Neural progenitor cell (in vitro differentiated cells): Measurements from ENCODE around the gene NDUFS4. TPM values are rescaled to one million over a fixed set of nuclear protein-coding genes. Genes with fewer than 3 reads are reported as not detected.
"Not testable (repeated sequence)": the region's sequence is repeated elsewhere in the genome, so short reads cannot be mapped to it uniquely, and the experiment has no call there.

Experiments used
- DNase-seq: peaks from one replicate; pipeline ENCODE4 v3.0.0-alpha.2; 2016; ENCODE audit warnings: low spot score
- H2AFZ ChIP-seq: fragments of 200-600 bp; sonication (generic); replicated peaks from 2 replicates; pipeline ENCODE4 v1.6.1; 2016; ENCODE audit warnings: antibody characterized with exemption
- H3F3A ChIP-seq: fragments of 200-600 bp; sonication (generic); 2 replicates; pipeline ENCODE4 v1.6.1; 2016; ENCODE audit warnings: antibody characterized with exemption, low read depth
- H3K27ac ChIP-seq: fragments of 200-600 bp; sonication (generic); 2 replicates; pipeline ENCODE4 v1.5.1; 2016; ENCODE audit warnings: mild to moderate bottlenecking
- H3K27me3 ChIP-seq: fragments of 200-600 bp; sonication (generic); 2 replicates; pipeline ENCODE4 v1.6.1; 2016; ENCODE audit warnings: mild to moderate bottlenecking, moderate library complexity
- H3K36me3 ChIP-seq: fragments of 200-600 bp; sonication (generic); 2 replicates; pipeline ENCODE4 v1.5.1; 2016
- H3K4me1 ChIP-seq: fragments of 200-600 bp; sonication (generic); 2 replicates; pipeline ENCODE4 v1.6.1; 2016; ENCODE audit warnings: mixed run types
- H3K4me2 ChIP-seq: fragments of 200-600 bp; sonication (generic); 2 replicates; pipeline ENCODE4 v1.6.1; 2016
- H3K4me3 ChIP-seq: fragments of 200-600 bp; sonication (generic); 2 replicates; pipeline ENCODE4 v1.5.1; 2016
- H3K79me2 ChIP-seq: fragments of 200-600 bp; sonication (generic); 2 replicates; pipeline ENCODE4 v1.6.1; 2016; ENCODE audit warnings: low read depth
- H3K9ac ChIP-seq: fragments of 200-600 bp; sonication (generic); 2 replicates; pipeline ENCODE4 v1.6.1; 2016
- H3K9me3 ChIP-seq: fragments of 200-600 bp; sonication (generic); 2 replicates; pipeline ENCODE4 v1.5.1; 2016; ENCODE audit warnings: low read depth
- H4K20me1 ChIP-seq: fragments of 200-600 bp; sonication (generic); 2 replicates; pipeline ENCODE4 v1.6.1; 2016; ENCODE audit warnings: low read depth
- H3K27ac Mint-ChIP-seq: 3 replicates; pipeline ENCODE4 v1.8.0; 2021; ENCODE audit warnings: mixed read lengths
- H3K27me3 Mint-ChIP-seq: 2 replicates; pipeline ENCODE4 v1.8.0; 2022; ENCODE audit warnings: low read depth, mild to moderate bottlenecking, inconsistent platforms, moderate library complexity, mixed read lengths; ENCODE audit not compliant: insufficient read depth
- H3K36me3 Mint-ChIP-seq: 3 replicates; pipeline ENCODE4 v1.8.0; 2021; ENCODE audit warnings: mixed read lengths
- H3K4me1 Mint-ChIP-seq: 3 replicates; pipeline ENCODE4 v1.8.0; 2021; ENCODE audit warnings: mixed read lengths
- H3K4me3 Mint-ChIP-seq: 3 replicates; pipeline ENCODE4 v1.8.0; 2021; ENCODE audit warnings: mild to moderate bottlenecking, moderate library complexity, mixed read lengths
- H3K9me3 Mint-ChIP-seq: 3 replicates; pipeline ENCODE4 v1.8.0; 2020; ENCODE audit warnings: mixed read lengths
- EZH2 ChIP-seq: fragments of 200-600 bp; sonication (generic); IDR thresholded peaks from 2 replicates; pipeline ENCODE4 v1.6.1; 2017; ENCODE audit warnings: antibody characterized with exemption, mild to moderate bottlenecking, moderate library complexity
- EZH2phosphoT487 ChIP-seq: fragments of 200-600 bp; sonication (generic); IDR thresholded peaks from 2 replicates; pipeline ENCODE4 v1.6.1; 2017; ENCODE audit warnings: antibody characterized with exemption
- total RNA-seq: library from RNA; depleted of rRNA; stranded (reverse); fragments of >200 nt; gene quantifications from 2 replicates; pipeline ENCODE4 v1.2.3, GENCODE V29; 2015; ENCODE audit warnings: low replicate concordance
- TF ChIP-seq, protein P1 (sequence below): fragments of 200-600 bp; sonication (generic); IDR thresholded peaks from 2 replicates; pipeline ENCODE4 v1.5.1; 2017; ENCODE audit warnings: antibody characterized with exemption, mild to moderate bottlenecking

The NDUFS4 gene
- total RNA-seq, 1 donor from 2014 or later, result 183 TPM

- H3K27ac Mint-ChIP-seq, result peak overlapping the region; percentile 95
- Histone ChIP-seq H3F3A (peaks cover 47% of the 10 kb centered on the region), H2AFZ (peak overlapping the region; percentile 29), H4K20me1 (no peaks in the 10 kb centered on the region), H3K4me1 (peaks cover 64% of the 10 kb centered on the region), H3K36me3 (no peaks in the 10 kb centered on the region), H3K27me3 (no peaks in the 10 kb centered on the region), H3K27ac (peak overlapping the region; percentile 76), H3K4me3 (no peak overlapping the region), H3K4me2 (peak overlapping the region; percentile 76), H3K9me3 (no peaks in the 10 kb centered on the region), H3K9ac (no peak overlapping the region), H3K79me2 (no peaks in the 10 kb centered on the region)
- peaks cover 7% of the 10 kb centered on the region for H3K9me3 Mint-ChIP-seq
- no peak for TF ChIP-seq EZH2
- no peaks in the 10 kb centered on the region for H3K36me3 Mint-ChIP-seq
- no peak overlapping the region for H3K4me3 Mint-ChIP-seq
- no peak for DNase-seq
- no peaks in the 10 kb centered on the region for H3K27me3 Mint-ChIP-seq
- peaks cover 51% of the 10 kb centered on the region for H3K4me1 Mint-ChIP-seq
These were observed 17.5 kb upstream of the NDUFS4 start for GRCh38 chr5:53542926-53543325.

GRCh38 chr5:53543401-53543800 lies 17.0 kb upstream of the NDUFS4 start:
- peaks cover 51% of the 10 kb centered on the region for H3K4me1 Mint-ChIP-seq
- H3F3A ChIP-seq, result peaks cover 49% of the 10 kb centered on the region
- no peaks in the 10 kb centered on the region for H3K36me3 ChIP-seq
- DNase-seq, result peak; percentile 37
- no peaks in the 10 kb centered on the region for H3K36me3 Mint-ChIP-seq
- H3K27me3 ChIP-seq, result no peaks in the 10 kb centered on the region
- peaks cover 64% of the 10 kb centered on the region for H3K4me1 ChIP-seq
- H3K4me2 ChIP-seq, result peak overlapping the region; percentile 76
- no peaks in the 10 kb centered on the region for H3K9me3 ChIP-seq
- H3K27ac ChIP-seq, result peak overlapping the region; percentile 76
- peak overlapping the region; percentile 95 for H3K27ac Mint-ChIP-seq
- no peaks in the 10 kb centered on the region for H3K27me3 Mint-ChIP-seq
- TF ChIP-seq, protein P1, sequence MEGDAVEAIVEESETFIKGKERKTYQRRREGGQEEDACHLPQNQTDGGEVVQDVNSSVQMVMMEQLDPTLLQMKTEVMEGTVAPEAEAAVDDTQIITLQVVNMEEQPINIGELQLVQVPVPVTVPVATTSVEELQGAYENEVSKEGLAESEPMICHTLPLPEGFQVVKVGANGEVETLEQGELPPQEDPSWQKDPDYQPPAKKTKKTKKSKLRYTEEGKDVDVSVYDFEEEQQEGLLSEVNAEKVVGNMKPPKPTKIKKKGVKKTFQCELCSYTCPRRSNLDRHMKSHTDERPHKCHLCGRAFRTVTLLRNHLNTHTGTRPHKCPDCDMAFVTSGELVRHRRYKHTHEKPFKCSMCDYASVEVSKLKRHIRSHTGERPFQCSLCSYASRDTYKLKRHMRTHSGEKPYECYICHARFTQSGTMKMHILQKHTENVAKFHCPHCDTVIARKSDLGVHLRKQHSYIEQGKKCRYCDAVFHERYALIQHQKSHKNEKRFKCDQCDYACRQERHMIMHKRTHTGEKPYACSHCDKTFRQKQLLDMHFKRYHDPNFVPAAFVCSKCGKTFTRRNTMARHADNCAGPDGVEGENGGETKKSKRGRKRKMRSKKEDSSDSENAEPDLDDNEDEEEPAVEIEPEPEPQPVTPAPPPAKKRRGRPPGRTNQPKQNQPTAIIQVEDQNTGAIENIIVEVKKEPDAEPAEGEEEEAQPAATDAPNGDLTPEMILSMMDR, result no peak
- TF ChIP-seq EZH2 (no peak), EZH2phosphoT487 (no peak)
- H3K4me3 ChIP-seq, result no peak overlapping the region
- H3K79me2 ChIP-seq, result no peaks in the 10 kb centered on the region
- peak overlapping the region; percentile 29 for H2AFZ ChIP-seq
- H4K20me1 ChIP-seq, result no peaks in the 10 kb centered on the region
- peaks cover 7% of the 10 kb centered on the region for H3K9me3 Mint-ChIP-seq
- H3K9ac ChIP-seq, result no peak overlapping the region
- no peak overlapping the region for H3K4me3 Mint-ChIP-seq

GRCh38 chr5:53545744-53546143 lies 14.7 kb upstream of the NDUFS4 start:
- Histone ChIP-seq H3K4me3 (peak overlapping the region; percentile 27), H3K4me2 (peak overlapping the region; percentile 76), H3K27me3 (no peaks in the 10 kb centered on the region), H3K4me1 (peaks cover 64% of the 10 kb centered on the region), H3K27ac (peak overlapping the region; percentile 76), H2AFZ (no peak overlapping the region), H3K9ac (no peak overlapping the region), H3F3A (peaks cover 49% of the 10 kb centered on the region), H3K9me3 (no peaks in the 10 kb centered on the region), H3K79me2 (no peaks in the 10 kb centered on the region), H4K20me1 (no peaks in the 10 kb centered on the region), H3K36me3 (no peaks in the 10 kb centered on the region)
- Mint-ChIP-seq H3K4me3 (peak overlapping the region; percentile 8), H3K9me3 (peaks cover 7% of the 10 kb centered on the region), H3K27me3 (no peaks in the 10 kb centered on the region), H3K4me1 (peaks cover 51% of the 10 kb centered on the region), H3K27ac (peak overlapping the region; percentile 80), H3K36me3 (no peaks in the 10 kb centered on the region)
- DNase-seq, result peak; percentile 87
- TF ChIP-seq EZH2, result no peak
- TF ChIP-seq, protein P1, result no peak
- TF ChIP-seq EZH2phosphoT487, result no peak

GRCh38 chr5:53547226-53547625 lies 13.2 kb upstream of the NDUFS4 start:
- H3F3A ChIP-seq, result peaks cover 49% of the 10 kb centered on the region
- TF ChIP-seq EZH2 (no peak), EZH2phosphoT487 (no peak)
- TF ChIP-seq, protein P1, result no peak
- no peaks in the 10 kb centered on the region for H4K20me1 ChIP-seq
- H3K9me3 ChIP-seq, result no peaks in the 10 kb centered on the region
- no peak overlapping the region for H3K4me3 Mint-ChIP-seq
- no peaks in the 10 kb centered on the region for H3K79me2 ChIP-seq
- no peaks in the 10 kb centered on the region for H3K27me3 ChIP-seq
- H3K4me1 ChIP-seq, result peaks cover 53% of the 10 kb centered on the region
- no peaks in the 10 kb centered on the region for H3K36me3 Mint-ChIP-seq
- no peak overlapping the region for H3K9ac ChIP-seq
- H3K4me3 ChIP-seq, result no peak overlapping the region
- H2AFZ ChIP-seq, result no peak overlapping the region
- no peaks in the 10 kb centered on the region for H3K36me3 ChIP-seq
- H3K27ac Mint-ChIP-seq, result peak overlapping the region; percentile 93
- H3K9me3 Mint-ChIP-seq, result peaks cover 4% of the 10 kb centered on the region
- H3K4me1 Mint-ChIP-seq, result peaks cover 44% of the 10 kb centered on the region
- H3K4me2 ChIP-seq, result peak overlapping the region; percentile 76
- peak overlapping the region; percentile 53 for H3K27ac ChIP-seq
- no peaks in the 10 kb centered on the region for H3K27me3 Mint-ChIP-seq
- DNase-seq, result no peak

DNA sequence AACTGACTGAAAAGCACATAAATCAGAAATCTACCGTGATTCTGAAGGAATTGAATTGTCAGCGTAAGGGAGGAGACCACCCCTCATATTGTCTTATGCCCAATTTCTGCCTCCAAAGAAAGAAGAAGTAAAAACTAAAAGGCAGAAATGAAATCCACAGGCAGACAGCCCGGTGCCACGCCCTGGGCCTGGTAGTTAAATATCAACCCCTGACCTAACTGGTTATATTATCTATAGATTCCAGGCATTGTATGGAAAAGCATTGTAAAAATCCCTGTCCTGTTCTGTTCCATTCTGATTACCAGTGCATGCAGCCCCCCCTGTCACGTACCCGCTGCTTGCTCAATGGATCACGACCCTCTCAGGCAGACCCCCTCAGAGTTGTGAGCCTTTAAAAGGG lies 11.9 kb upstream of the NDUFS4 start:
- not testable (repeated sequence) for H4K20me1 ChIP-seq, H3K79me2 ChIP-seq, H3K27me3 ChIP-seq, H3K27ac ChIP-seq, H2AFZ ChIP-seq, H3K4me3 Mint-ChIP-seq, H3K9me3 Mint-ChIP-seq, H3K27me3 Mint-ChIP-seq, H3K9me3 ChIP-seq, H3K36me3 ChIP-seq, DNase-seq, H3K9ac ChIP-seq, H3K4me2 ChIP-seq, H3K36me3 Mint-ChIP-seq, H3K4me3 ChIP-seq, H3K27ac Mint-ChIP-seq
- peaks cover 44% of the 10 kb centered on the region for H3K4me1 ChIP-seq
- peaks cover 46% of the 10 kb centered on the region for H3F3A ChIP-seq
- H3K4me1 Mint-ChIP-seq, result peaks cover 33% of the 10 kb centered on the region
